Measurements from ENCODE around the gene MTF2. TPM values are rescaled to one million over a fixed set of nuclear protein-coding genes. Genes with fewer than 3 reads are reported as not detected.
"Not testable (repeated sequence)": the region's sequence is repeated elsewhere in the genome, so short reads cannot be mapped to it uniquely, and the experiment has no call there.

MTF2 gene
- total RNA-seq, 1 experiment from 2014 or later, result 110 TPM

GRCh38 chr1:93172778-93173177, 93.7 kb downstream of the MTF2 start:
- H3K4me2 ChIP-seq (ENCODE audit: insufficient read depth, insufficient read length, low read length), result no peak overlapping the region
- H3K4ac ChIP-seq (ENCODE audit: low read depth, low read length), result no peak overlapping the region
- H3K23me2 ChIP-seq (ENCODE audit: insufficient read length, low read depth, low read length, poor library complexity, severe bottlenecking), result no peaks in the 10 kb centered on the region
- H4K91ac ChIP-seq (ENCODE audit: insufficient read length, low read depth, low read length), result no peak overlapping the region
- H4K8ac ChIP-seq (replicated peaks; ENCODE audit: insufficient read length, low read depth, low read length), result no peak overlapping the region
- no peaks in the 10 kb centered on the region for H4K20me1 ChIP-seq (ENCODE audit: control insufficient read depth, insufficient read depth, insufficient read length)
- no CpG with 5 or more reads among the region's 1 CpG for WGBS (ENCODE audit: extremely low coverage, insufficient read length, low lambda C conversion rate)
- H2BK15ac ChIP-seq (ENCODE audit: low read depth, low read length), result no peak overlapping the region
- no peak overlapping the region for H3K56ac ChIP-seq (ENCODE audit: insufficient read length, low read depth, low read length)
- H3K9ac ChIP-seq (ENCODE audit: extremely low read depth, insufficient read length, low read length), result no peak overlapping the region
- peaks cover 6 to 15% (median 15%) of the 10 kb centered on the region in 3 experiments; a peak in 6 of 7 replicates for H3K36me3 Mint-ChIP-seq (ENCODE audit: insufficient read depth in 1 of 3, low read depth in 3 of 3)
- H3K27me3 Mint-ChIP-seq (ENCODE audit: low read depth), result no peaks in the 10 kb centered on the region
- H3K9me3 ChIP-seq (ENCODE audit: control insufficient read depth, low read depth, low read length), result no peaks in the 10 kb centered on the region
- peaks cover 7% of the 10 kb centered on the region for H3K79me1 ChIP-seq (ENCODE audit: insufficient read depth, low read depth, low read length, poor library complexity, severe bottlenecking)
- no peak overlapping the region for H3T11ph ChIP-seq (ENCODE audit: low read length)
- no peak overlapping the region for H3K4me3 Mint-ChIP-seq
- peaks cover 0 to 3% of the 10 kb centered on the region in 2 experiments; a peak in 2 of 5 replicates for H3K9me3 Mint-ChIP-seq
- no peak overlapping the region for H2AFZ ChIP-seq (ENCODE audit: low read length)
- peaks cover 4% of the 10 kb centered on the region; the same call in 1 of the 2 replicates for H3K79me2 ChIP-seq (ENCODE audit: insufficient read depth, low read length)
- DNase-seq, result no peak
- no peaks in the 10 kb centered on the region for H3K4me1 ChIP-seq (ENCODE audit: insufficient read depth, low read length)
- no peak overlapping the region for H2BK120ac ChIP-seq (ENCODE audit: low read depth, low read length, poor library complexity, severe bottlenecking)
- no peak overlapping the region for H2BK5ac ChIP-seq (ENCODE audit: insufficient read length, low read length)
- no peak overlapping the region for H4K5ac ChIP-seq (ENCODE audit: insufficient read length, low read depth, low read length)
- H3K23ac ChIP-seq (ENCODE audit: insufficient read length, low read depth, low read length), result no peak overlapping the region
- peaks cover 5 to 12% of the 10 kb centered on the region in 2 experiments for H3K4me1 Mint-ChIP-seq
- H3K18ac ChIP-seq (ENCODE audit: insufficient read length, low read depth, low read length), result no peak overlapping the region
- no peak overlapping the region for H3K14ac ChIP-seq (ENCODE audit: insufficient read depth, low read length)
- no peak overlapping the region for H2BK20ac ChIP-seq (ENCODE audit: low read depth, low read length, poor library complexity, severe bottlenecking)
- H3K27ac ChIP-seq (ENCODE audit: insufficient read length, low read depth, low read length), result no peak overlapping the region
- no peak overlapping the region for H2BK12ac ChIP-seq (ENCODE audit: insufficient read length, low read depth, low read length)
- H2AK5ac ChIP-seq (ENCODE audit: insufficient read length, low read length), result no peak overlapping the region
- H3K27me3 ChIP-seq (ENCODE audit: insufficient read depth, low read length), result no peaks in the 10 kb centered on the region
- TF ChIP-seq CTCF (conservative IDR thresholded peaks at IDR 0.05), result no peak
- H3K27ac Mint-ChIP-seq, result no peak overlapping the region

- H3K27ac Mint-ChIP-seq; H3K4me2 ChIP-seq (ENCODE audit: insufficient read depth, insufficient read length, low read length); H3K4ac ChIP-seq (ENCODE audit: low read depth, low read length): not testable (repeated sequence)
These were observed 95.6 kb downstream of the MTF2 start for GRCh38 chr1:93174638-93175037.

More at GRCh38 chr1:93174638-93175037, 95.6 kb downstream of the MTF2 start:
- not testable (repeated sequence) for H3K27ac ChIP-seq (ENCODE audit: insufficient read length, low read depth, low read length); H3K23me2 ChIP-seq (ENCODE audit: insufficient read length, low read depth, low read length, poor library complexity, severe bottlenecking); H2AFZ ChIP-seq (ENCODE audit: low read length); H2BK120ac ChIP-seq (ENCODE audit: low read depth, low read length, poor library complexity, severe bottlenecking); H3K79me2 ChIP-seq (ENCODE audit: insufficient read depth, low read length); H3K9ac ChIP-seq (ENCODE audit: extremely low read depth, insufficient read length, low read length); H4K8ac ChIP-seq (replicated peaks; ENCODE audit: insufficient read length, low read depth, low read length); H4K20me1 ChIP-seq (ENCODE audit: control insufficient read depth, insufficient read depth, insufficient read length); H4K91ac ChIP-seq (ENCODE audit: insufficient read length, low read depth, low read length); H3K56ac ChIP-seq (ENCODE audit: insufficient read length, low read depth, low read length); H3K79me1 ChIP-seq (ENCODE audit: insufficient read depth, low read depth, low read length, poor library complexity, severe bottlenecking); H3K9me3 Mint-ChIP-seq; DNase-seq; H2BK20ac ChIP-seq (ENCODE audit: low read depth, low read length, poor library complexity, severe bottlenecking); H3K27me3 Mint-ChIP-seq (ENCODE audit: low read depth); H2AK5ac ChIP-seq (ENCODE audit: insufficient read length, low read length); H3K23ac ChIP-seq (ENCODE audit: insufficient read length, low read depth, low read length); H3K4me3 Mint-ChIP-seq; H3T11ph ChIP-seq (ENCODE audit: low read length); H3K18ac ChIP-seq (ENCODE audit: insufficient read length, low read depth, low read length); H3K9me3 ChIP-seq (ENCODE audit: control insufficient read depth, low read depth, low read length); H3K4me1 ChIP-seq (ENCODE audit: insufficient read depth, low read length); H2BK15ac ChIP-seq (ENCODE audit: low read depth, low read length); H3K27me3 ChIP-seq (ENCODE audit: insufficient read depth, low read length); H4K5ac ChIP-seq (ENCODE audit: insufficient read length, low read depth, low read length); H3K14ac ChIP-seq (ENCODE audit: insufficient read depth, low read length); H2BK5ac ChIP-seq (ENCODE audit: insufficient read length, low read length); H2BK12ac ChIP-seq (ENCODE audit: insufficient read length, low read depth, low read length)
- WGBS (ENCODE audit: extremely low coverage, insufficient read length, low lambda C conversion rate), result no CpG with 5 or more reads among the region's 3 CpGs
- Mint-ChIP-seq H3K4me1 (peaks cover 13 to 28% of the 10 kb centered on the region in 2 experiments), H3K36me3 (ENCODE audit: insufficient read depth in 1 of 3, low read depth in 3 of 3) (peaks cover 3 to 15% (median 11%) of the 10 kb centered on the region in 3 experiments; a peak in 6 of 7 replicates)
